GM21529 (cell line): ENCODE results near the gene SHANK1.

Experiments used
- ATAC-seq: cut with Tn5 transposase; IDR thresholded peaks from one replicate; pipeline ENCODE4 v1.9.1; 2021; ENCODE audit not compliant: unreplicated experiment

SHANK1 gene

DNA sequence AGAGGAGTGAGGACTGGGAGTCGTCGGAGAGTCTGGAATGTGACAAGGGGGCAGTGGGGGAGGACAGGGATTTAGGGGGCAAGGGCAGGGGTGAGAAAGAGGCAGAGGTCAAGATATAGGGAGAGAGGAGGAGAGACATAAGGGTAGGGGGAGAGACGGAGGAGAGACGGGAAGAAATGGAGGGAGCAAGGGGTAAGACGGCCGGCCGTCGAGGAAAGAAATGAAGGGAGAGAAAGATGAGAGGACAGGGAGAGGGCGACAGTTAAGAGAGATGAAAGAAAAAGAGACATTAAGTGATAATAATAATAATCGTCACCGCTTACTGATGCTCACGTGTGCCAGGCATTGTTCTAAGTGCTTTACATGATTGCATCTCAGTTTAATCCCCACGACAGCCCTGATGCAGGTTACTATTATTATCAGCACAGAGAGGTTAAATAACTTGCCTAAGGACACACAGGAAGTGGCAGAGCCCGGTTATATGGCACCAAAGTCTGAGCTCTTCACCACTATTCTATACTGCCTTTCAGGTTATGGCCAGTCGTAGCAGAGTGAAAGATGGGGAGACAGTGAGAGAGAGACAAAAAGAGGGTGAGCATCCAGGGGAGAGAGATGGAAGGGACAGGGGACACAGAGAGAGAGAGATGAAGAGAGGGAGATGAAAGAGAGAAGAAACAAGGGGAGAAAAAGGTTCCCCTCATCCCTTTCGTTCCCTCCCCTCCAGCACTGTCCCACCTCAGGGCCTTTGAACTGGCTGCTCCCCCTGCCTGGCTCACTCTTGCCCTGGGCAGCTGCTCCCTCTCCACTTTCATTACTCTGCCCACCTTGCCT lies 56.7 kb downstream of the SHANK1 start:
- no peak for ATAC-seq

DNA sequence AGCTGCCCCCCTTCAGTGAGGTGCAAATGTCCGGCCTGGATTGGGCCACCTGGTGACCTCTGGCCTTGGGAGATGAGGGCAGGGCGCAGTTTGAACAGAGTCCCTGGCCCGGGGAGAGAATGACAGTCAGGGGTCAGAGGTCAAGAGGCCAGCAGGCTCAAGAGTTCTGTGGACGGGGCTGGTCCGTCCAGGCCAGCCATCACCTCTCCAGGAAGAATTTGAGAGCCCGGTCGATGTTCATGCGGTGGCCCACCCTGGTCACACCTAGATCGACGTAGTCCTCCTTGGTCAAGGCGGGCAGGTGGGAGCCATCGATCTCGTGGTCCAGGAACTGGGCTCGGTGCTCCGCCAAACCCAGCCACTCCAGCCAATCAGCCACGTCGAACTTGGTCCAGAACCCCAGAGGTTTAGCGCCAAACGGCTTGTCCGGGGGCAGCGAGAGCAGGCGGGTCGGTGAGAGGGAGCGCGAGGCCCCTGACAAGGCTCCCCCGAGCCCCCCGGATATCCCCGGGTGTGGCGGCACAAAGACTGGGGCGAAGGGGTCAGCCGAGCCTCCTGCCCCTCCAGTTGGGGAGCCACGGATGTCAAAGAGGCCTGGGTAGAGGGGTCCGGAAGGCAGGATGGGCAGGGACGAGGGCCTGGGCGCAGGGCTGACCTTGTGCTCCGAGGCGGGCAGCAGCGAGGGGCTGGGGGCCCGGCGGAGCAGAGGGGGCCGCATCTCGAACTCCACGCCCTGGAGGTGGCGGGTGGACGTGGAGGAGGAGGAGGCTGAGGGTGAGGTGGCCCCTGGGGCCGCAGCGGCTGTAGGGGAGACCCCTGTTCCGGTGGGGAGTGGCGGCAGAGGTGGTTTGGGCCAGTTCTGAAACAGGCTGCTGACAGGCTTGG lies 57.6 kb downstream of the SHANK1 start:
- no peak for ATAC-seq

DNA sequence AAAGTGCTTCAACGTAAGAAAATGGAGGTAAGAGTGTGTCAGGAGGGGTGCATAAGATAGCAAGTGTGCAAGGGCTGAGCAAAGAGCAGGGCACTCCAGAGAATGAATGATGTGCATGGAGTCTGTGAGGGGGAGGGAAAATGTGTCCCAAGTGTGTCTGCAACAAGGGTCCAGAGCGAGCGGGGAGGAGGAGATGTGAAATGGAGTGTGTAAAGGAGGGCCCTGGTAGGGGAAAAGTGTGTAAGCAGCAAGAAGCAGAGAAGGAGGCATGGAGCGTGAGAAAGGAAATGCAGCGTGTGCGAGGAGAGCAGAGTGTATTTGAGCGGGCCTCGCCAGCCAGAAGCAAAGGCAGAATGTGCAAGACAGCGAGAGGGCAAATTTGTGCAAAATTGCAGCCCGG lies 58.6 kb downstream of the SHANK1 start:
- no peak for ATAC-seq

DNA sequence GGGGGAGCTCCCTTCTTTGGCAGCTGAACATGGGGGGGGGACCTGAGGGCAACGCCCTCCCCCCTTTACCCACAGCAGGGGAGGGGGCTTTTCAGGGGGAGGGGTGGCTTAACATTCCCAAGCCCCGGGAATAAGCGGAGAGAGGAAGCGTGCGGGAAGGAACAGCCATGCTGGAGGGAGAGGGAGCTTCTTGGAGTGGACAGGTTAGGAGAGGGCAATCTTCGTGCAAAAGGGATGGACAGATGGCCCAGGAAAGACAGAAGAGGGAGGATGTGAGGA lies 59.6 kb downstream of the SHANK1 start:
- ATAC-seq: no peak

DNA sequence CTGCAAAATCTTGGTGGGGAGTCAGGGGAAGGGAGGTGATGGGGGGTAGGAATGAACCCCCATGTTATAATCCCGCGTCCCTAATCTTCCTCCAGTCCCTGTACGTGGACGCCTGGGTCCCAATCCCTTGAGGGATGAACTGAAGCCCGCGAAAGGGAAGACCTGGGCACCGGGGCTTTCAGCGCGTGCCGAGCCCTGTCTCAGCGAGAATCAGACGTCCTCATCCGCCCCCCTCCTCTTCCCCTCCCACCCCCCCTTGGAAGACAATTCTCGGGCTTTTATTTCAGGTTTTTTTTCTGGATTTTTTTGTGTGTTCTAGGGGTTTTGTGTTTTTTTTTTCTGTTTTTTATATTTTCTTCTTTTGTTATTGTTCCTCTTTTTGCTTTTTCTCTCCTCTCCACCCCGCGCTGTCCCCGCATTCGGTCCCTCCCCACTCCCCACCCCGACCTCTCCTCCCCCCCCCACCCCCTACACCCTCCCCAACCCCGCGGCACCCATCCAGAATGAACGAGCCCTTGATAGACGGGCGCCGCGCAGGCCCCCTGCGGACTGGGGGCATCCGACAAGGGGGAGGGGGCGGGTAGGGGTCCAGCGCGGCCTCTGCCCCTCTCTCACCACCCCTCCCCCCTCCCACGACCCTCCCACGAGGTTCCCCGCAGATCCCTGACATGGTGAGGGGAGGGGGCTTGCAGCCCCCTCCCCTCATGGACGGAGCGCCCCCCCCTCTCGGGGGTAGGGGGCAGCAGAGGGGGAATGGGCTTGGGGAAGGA lies 60.1 kb downstream of the SHANK1 start:
- no peak for ATAC-seq

DNA sequence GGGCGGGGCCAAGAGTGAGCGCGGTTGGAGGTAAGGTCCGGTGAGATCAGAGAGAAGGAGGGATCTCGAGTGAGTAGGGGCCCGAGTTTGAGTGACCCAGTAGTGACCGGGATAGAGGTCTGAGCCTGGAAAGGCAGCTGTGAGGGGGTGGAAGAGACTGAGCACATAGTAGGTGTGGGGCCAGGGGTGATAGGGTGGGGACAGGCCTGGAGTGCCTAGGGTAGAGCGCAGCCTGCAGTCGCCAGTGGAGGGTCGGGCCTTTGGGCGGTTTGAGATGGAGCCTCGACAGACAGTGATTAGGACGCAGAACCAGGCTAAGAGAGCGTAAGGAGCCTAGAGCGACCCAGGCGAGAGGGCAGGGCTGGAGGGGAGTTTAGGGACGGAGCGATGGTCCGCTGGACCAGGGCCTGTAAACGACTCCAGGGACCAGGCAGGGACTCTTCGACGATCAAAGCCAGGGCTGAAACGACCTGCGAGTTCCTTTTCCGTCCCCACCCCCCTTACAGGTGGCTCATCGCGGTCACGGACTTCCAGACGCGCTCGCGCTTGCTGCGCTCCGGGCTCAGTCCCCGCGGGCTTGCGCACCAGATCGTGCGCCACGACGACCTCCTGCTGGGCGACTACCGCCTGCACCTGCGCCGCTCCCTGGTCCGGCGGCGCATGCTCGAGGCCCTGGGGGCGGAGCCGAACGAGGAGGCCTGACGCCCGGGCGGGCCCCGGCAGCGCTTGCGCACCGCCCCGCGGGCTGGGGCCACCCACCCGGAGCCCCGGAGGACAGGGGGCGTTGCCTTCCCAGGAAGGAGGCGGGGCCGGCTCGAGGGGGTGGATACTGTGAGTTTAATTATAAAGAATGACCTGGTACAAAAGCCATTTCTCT lies 60.9 kb downstream of the SHANK1 start:
- no peak for ATAC-seq

DNA sequence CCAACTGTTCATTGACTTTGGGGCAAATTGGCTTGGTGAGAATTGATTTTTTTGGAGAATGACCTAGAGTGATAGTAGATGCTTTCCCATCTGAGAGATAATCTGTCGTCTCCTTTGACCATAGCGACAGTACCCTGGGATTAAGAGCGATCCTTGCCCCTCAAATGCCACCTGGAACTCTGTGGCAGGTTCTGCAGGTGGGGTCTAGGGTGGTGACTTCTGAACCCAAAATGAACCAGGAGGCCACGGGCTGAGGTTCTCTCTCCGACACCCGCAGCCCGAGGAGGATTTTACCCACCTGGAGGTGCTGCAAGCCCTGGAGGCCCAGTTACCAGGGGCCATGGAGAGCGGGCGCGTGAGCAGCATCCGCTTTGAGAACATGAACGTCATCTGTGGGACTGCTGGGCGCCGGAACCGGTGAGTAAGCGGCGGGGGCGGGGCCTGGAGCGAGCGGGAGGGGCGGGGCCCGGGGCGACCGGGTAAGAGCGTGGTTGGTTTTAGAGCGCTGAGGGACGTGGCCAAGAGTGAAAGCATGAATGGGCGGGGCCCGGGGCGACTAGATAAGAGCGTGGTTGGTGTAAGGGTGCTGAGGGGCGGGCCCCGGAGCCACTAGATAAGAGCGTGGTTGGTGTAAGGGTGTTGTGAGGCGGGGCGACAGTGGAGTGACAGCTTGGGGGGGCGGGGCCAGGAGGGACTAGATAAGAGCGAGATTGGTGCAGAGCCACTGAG lies 61.7 kb downstream of the SHANK1 start:
- no peak for ATAC-seq

DNA sequence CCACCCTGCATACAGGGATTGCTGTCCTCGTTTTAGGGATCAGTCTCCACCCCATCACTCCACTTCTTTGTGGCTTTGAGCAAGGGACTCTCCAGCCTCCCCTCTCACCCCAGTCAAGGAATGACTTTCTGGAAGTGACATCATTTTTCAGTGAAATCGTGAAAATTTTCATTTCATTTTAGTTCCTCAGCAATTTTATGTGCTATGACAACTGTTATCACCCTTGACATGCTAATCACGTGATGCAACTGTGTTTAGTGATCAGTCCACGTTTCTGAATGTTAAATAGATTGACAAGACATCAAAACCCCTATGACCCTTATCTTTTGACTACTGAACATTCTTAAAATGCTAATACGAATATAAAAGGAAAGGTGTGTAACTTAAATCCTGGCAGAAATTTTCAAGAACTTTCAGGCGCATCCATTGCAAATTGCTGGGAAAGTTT lies 62.4 kb downstream of the SHANK1 start:
- no peak for ATAC-seq

DNA sequence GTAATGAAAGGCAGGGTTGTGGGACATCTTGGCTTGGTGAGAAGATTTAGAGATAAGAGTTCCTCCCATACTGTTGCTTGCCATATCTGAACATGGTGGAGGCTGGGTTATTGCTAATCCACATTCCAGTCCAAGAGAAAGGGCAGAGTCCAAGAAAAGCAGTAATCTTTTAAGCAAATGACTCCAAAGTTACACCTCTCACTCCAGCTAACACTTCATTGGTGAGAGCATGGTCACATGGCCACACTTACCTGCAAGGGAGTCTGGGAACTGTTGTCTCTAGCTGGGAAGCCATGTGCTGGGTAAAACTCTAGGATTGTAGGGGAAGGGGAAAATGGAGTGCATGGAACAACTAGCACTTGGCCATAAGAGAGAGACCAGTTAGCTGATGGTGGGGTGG lies 64.7 kb downstream of the SHANK1 start:
- ATAC-seq: no peak

DNA sequence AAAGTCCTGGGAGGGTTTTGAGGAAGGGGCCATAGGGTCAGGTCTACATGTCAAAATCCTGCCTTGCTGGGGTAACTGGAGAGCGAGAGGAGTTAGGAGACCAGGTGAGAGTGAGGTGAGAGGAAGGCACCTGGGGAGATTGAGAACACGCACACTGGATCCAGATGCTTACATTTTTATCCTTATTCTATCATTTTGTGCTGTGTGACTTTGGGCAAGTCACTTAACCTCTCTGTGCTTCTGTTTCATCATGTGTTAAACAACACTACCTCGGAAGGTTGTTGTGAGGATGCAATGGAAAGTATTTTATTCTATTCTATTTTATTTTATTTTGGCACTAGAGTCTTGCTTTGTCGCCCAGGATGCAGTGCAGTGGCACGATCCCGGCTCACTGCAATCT lies 66.9 kb downstream of the SHANK1 start:
- no peak for ATAC-seq

DNA sequence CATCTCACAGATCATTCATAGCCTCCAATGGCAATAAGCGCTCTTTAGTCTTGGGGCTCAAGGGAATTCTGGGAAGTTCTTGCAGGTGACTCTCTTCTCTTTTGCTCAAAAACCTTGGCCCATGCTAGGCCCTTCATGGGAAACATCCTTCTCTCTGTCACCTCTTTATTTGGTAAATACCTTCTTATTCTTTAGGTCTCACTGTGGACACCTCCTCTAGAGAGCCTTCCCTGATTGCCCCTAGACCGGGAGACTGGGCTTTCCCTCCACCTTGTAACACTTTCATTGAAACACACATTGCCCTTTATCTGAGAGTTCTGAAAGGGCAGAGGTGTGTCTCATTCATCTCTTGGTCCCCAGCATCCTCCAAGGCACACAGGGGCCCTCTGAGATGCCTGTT lies 68.4 kb downstream of the SHANK1 start:
- no peak for ATAC-seq

DNA sequence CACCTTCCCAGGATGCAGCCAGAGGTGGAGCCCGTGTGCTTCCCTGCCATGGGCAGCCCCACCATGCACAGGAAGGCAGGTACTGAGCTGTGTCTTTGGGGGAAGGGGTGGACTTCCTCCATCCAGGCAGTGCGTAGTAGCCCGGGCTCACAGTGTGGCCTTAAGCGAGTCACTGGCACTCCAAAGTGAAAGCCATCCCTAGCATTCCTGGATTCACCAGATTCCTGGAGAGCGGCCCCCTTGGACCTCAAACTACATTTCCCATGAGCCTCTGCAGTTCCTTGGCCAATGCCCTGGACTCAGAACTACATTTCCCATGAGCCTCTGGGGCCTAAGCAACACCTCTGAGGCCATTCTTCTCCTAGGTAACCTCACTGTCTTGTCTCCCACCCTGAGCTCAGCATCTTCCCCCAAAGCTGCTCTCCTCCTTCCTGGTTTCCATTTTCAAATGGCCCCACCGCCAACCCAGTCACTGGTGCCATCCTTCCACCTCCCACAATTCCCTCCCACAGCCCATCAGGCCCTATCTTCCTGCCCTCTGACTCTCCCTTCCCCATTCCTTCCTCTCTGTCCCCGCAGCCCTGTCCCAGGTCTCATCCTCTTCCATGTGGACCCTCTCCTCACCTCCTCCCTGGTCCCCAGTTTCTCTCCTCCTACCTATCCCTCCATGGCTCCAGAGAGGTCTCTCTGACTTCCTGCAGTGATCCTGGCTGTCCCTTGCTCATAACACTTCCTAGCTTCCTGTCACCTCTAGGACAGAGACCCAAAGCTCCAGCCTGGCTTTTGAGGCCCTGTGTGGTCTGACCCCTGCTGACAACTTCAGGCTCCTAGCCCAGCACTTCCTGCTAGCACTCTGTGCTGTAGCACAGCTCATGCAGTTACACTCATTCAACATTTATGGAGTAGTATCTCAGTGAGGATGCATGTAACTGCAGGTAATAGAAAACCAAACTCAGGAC lies 69.9 kb downstream of the SHANK1 start, which contains the start of gene C19orf81:
TSS of gene C19orf81 (plus strand) at position 13 of the 959 bp plus-strand sequence. CDS start at position 13, 0 bp downstream.
- ATAC-seq: no peak

DNA sequence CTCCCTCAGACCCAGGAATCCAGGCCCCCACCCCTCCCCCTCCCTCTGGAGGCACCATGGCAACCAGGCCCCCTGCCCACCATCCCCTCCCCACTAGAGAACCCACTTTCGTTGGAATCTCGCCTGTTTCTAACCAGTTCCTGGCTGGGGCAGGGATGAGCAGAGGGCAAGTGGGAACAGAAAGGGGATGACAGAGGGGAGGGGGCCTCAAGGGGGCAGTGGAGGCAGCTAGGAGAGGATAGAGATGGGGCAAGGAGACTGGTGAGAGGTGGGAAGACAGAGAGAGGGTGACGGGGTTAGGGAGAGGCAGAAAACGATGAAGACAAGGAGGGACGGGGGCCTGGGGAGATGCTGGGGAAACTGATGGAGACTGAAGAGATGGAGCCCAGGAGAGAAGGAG lies 70.9 kb downstream of the SHANK1 start:
- ATAC-seq: no peak

DNA sequence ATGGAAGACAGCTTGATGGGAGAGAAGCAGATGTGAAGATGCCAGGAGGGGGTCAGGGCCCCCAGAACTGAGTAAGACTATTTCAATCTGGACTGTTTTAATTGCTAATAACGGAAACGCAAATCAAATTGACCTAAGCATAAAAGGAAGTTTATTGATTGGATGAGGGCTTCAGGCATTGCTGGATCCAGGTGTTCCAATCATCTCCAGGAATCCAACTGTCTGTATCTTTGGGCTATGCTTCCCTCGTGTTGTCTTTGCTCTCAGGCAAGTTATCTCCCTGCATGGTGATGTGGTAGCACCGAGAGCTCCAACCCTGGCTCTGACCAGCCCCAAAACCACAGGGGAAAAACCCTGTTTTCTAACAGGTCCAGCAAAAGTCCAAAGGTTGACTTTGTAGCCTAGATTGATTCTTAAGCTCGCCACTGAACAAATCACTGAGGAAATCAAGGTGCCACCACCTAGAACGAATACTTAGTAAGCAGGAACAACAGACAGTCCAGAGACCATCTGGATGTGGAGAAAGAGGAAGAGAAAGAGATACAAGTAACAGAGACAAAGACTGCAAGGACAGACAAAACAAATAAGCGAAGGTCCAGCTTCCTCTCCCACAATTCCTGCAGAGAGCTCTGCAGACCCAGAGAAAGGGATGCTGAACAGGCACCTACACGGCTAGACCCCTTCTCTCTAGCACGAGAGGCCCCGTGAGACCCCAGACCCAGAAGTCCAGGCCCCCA lies 71.6 kb downstream of the SHANK1 start:
- ATAC-seq: no peak

DNA sequence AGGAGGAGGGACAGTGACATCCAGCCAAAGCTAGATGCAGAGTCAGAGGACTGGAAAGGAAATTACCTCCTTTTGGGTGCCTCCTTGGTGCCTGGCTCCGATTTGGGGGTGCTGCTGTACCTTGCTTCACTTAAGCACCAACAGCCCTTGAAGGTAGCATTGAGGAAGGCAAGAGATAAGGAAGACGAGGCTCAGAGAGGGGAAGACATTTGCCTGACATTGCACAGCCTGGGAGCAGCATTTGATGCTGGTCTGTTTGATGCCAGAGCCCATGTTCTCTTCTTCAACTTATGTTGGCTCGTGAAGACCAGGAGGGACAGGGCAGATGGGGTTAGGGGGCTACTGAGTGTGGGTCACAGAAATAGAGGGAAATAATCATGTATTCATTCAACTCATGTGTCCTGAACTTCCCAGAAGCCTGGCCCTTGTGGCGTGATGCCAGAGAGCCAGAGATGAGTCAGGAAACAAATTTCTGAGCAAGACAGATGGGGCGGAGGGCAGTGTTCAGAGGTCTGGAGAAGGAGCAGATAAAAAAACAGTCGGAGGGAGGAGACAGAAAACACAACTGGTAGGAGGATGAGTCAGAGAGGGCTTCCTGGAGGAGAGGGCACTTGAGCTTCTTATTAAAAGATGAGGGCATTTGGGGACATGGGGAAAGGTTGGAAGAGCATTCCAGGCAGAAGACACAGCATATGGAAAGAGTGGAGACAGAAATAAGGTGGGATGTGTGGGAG lies 73.4 kb downstream of the SHANK1 start:
- no peak for ATAC-seq

DNA sequence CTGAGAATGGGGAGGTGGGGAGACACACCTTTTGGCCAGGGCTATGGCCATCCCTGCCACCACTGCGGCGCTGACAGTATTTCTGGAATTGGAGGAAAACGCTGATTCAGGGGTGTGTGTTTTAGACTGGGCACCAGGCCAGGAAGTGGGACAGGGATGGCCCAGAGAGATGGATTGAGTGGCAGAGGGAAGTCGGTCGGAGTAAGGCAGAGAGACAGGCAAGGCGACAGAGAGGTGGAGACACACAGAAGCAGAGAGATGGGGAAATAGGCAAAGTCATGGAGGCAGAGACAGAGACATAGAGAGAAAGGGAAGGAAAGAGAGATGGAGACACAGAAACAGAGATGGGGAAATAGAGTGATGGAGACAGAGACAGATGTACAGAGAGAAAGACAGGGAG lies 74.5 kb downstream of the SHANK1 start:
- no peak for ATAC-seq

DNA sequence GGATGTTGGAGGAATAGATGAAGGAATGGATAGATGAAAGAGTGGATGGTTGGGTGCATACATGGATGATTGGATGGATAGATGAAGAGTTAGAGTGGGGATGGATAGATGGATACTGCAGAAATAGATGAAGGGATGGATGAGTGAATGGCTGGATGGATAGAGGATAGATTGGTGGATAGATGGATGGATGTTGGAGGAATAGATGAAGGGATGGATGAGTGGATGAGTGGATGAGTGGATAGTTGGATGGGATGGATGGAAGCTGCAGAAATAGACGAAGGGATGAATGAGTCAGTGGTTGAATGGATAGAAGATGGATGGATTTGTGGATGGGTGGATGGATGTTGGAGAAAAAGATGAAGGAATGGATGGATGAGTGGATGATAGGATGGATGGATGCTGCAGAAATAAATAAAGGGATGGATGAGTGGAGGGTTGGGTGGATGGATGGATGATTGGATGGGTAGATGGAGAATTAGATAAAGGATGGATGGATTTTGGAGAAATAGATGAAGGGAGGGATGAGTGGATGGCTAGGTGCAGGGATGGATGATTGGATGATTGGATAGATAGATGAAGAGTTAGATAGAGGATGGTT lies 75.2 kb downstream of the SHANK1 start:
- no peak for ATAC-seq
